Breast epithelium (tissue), 4 donors: ENCODE measurements around the gene WDR37. TPM values are rescaled to one million over a fixed set of nuclear protein-coding genes. Genes with fewer than 3 reads are reported as not detected.

Experiments
- DNase-seq, 2 donors: peaks; one replicate each; pipeline ENCODE4 v3.0.0-alpha.2; 2019; ENCODE audit warnings: low spot score in 2 of 2
- H3K27ac ChIP-seq, 2 donors: fragments of 200-600 bp; sonication (generic) in 1 of 2; one replicate each; pipeline ENCODE4 v1.5.1; 2016 to 2019; ENCODE audit warnings: mild to moderate bottlenecking in 1 of 2
- H3K27me3 ChIP-seq, 2 donors: fragments of 200-600 bp; sonication (generic) in 1 of 2; one replicate each; pipeline versions ENCODE4 v1.5.1 to v1.6.0; 2017 to 2019; ENCODE audit warnings: control low read depth in 1 of 2, mild to moderate bottlenecking in 1 of 2
- H3K36me3 ChIP-seq: fragments of 200-600 bp; one replicate; pipeline ENCODE4 v1.5.1; 2019
- H3K4me1 ChIP-seq, 2 donors: fragments of 200-600 bp; sonication (generic); one replicate each; pipeline ENCODE4 v1.5.1; 2016 to 2019; ENCODE audit warnings: control low read depth in 1 of 2
- H3K4me3 ChIP-seq, 3 donors: fragments of 200-600 bp; sonication (generic); 1 replicate in 2 of 3; 2 replicates in 1 of 3; pipeline ENCODE4 v1.5.1; 2016 to 2019; ENCODE audit warnings: mild to moderate bottlenecking in 3 of 3, moderate library complexity in 2 of 3
- H3K9me3 ChIP-seq, 2 donors: fragments of 200-600 bp; sonication (generic) in 1 of 2; one replicate each; pipeline ENCODE4 v1.5.1; 2016 to 2019; ENCODE audit warnings: control low read depth in 1 of 2
- POLR2A ChIP-seq: fragments of 450-650 bp; IDR thresholded peaks from one replicate; pipeline ENCODE4 v1.6.1; 2016; ENCODE audit warnings: antibody characterized with exemption, mild to moderate bottlenecking, moderate library complexity
- POLR2AphosphoS5 ChIP-seq, 3 donors: sonication (generic); formaldehyde crosslinking; IDR thresholded peaks; one replicate each; pipeline ENCODE4 v1.6.1; 2017; ENCODE audit warnings: antibody characterized with exemption in 3 of 3
- intact Hi-C: fragments of 100-400 bp; cut with DNase I; formaldehyde crosslinking; loops from one replicate; pipeline ENCODE4 v1.15.1; 2023; ENCODE audit warnings: low total_unique reads
- total RNA-seq, 3 donors: library from RNA; depleted of rRNA; stranded (reverse); fragments of >200 nt; gene quantifications; one replicate each; pipeline ENCODE4 v1.1.0, GENCODE V29; 2016
- TF ChIP-seq, protein P1 (sequence below), 3 donors: fragments of 450-650 bp; IDR thresholded peaks; one replicate each; pipeline ENCODE4 v1.5.1; 2016 to 2017; ENCODE audit warnings: antibody characterized with exemption in 3 of 3, mild to moderate bottlenecking in 3 of 3, moderate library complexity in 3 of 3

The WDR37 gene
- total RNA-seq, 3 donors from 2014 or later = 13.9 to 18.0 (median 14.4) TPM

DNA sequence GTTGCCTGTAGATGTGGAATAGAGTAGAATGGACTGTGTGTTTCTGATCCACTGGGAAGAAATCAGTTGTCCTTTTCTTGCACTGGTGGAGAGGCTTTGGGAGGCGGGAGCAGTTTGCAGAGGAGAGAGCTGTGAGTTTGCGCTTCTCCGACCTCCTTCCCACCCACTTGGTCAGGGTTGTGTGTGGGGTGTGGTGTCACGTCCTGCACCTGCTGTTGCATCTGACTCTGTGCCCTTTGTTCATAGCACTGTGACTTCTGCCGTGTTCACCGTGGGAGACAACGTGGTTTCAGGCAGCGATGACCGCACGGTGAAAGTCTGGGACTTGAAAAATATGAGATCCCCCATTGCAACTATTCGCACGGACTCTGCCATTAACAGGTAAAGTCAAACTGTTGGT lies 67.8 kb downstream of the WDR37 start:
- no peak for DNase-seq
- Histone ChIP-seq H3K4me1 (no peaks in the 10 kb centered on the region), H3K36me3 (no peaks in the 10 kb centered on the region), H3K27ac (no peak overlapping the region), H3K27me3 (no peaks in the 10 kb centered on the region), H3K9me3 (no peaks in the 10 kb centered on the region), H3K4me3 (no peak overlapping the region)
- no peak for TF ChIP-seq POLR2A
- TF ChIP-seq, protein P1, sequence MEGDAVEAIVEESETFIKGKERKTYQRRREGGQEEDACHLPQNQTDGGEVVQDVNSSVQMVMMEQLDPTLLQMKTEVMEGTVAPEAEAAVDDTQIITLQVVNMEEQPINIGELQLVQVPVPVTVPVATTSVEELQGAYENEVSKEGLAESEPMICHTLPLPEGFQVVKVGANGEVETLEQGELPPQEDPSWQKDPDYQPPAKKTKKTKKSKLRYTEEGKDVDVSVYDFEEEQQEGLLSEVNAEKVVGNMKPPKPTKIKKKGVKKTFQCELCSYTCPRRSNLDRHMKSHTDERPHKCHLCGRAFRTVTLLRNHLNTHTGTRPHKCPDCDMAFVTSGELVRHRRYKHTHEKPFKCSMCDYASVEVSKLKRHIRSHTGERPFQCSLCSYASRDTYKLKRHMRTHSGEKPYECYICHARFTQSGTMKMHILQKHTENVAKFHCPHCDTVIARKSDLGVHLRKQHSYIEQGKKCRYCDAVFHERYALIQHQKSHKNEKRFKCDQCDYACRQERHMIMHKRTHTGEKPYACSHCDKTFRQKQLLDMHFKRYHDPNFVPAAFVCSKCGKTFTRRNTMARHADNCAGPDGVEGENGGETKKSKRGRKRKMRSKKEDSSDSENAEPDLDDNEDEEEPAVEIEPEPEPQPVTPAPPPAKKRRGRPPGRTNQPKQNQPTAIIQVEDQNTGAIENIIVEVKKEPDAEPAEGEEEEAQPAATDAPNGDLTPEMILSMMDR (IDR thresholded peaks at IDR 0.05) = no peak
- no peak for TF ChIP-seq POLR2AphosphoS5 (IDR thresholded peaks at IDR 0.05)
- intact Hi-C loops = no loop called here

DNA sequence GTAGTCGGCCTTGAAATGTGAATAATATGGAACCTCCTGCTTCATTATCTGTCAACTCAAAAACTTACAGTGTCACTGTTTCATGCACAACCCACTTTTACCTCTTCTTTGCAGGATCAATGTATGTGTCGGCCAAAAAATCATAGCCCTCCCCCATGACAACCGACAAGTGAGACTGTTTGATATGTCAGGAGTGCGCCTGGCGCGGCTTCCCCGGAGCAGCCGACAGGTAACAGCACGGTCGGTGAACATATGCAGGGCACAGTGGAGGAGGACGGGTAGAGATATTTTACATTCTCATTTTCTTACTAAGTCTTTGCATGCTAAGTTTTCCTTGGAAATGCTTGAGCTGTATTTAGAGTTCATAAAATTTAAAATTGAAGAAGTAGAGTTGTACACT lies 68.6 kb downstream of the WDR37 start:
- Histone ChIP-seq H3K9me3 (no peaks in the 10 kb centered on the region), H3K4me3 (no peak overlapping the region), H3K27ac (no peak overlapping the region), H3K36me3 (no peaks in the 10 kb centered on the region), H3K27me3 (no peaks in the 10 kb centered on the region), H3K4me1 (no peaks in the 10 kb centered on the region)
- intact Hi-C loops = no loop called here
- DNase-seq = no peak
- TF ChIP-seq POLR2AphosphoS5 (IDR thresholded peaks at IDR 0.05) (no peak), POLR2A (no peak)
- TF ChIP-seq, protein P1 (IDR thresholded peaks at IDR 0.05) = no peak

DNA sequence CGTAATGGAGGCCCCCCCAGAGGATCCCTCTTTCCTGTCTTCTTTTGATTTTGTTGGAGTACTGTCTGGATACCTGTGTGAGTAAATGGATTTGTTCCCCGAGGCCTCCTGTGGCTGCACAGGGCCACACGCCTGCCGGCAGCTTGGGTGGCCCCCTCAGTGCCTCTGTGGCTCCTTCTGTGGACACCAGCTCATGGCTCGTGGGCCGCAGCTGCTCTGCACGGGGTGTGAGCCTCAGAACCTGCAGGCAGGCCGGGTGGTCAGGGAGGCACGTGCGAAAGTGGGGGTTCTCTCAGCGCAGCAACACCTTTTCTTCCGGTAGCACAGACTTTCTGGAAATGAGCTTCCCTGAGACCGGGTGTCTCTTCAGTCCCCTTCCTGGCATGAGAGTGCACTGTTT lies 70.3 kb downstream of the WDR37 start:
- H3K36me3 ChIP-seq = peaks cover 9% of the 10 kb centered on the region

DNA sequence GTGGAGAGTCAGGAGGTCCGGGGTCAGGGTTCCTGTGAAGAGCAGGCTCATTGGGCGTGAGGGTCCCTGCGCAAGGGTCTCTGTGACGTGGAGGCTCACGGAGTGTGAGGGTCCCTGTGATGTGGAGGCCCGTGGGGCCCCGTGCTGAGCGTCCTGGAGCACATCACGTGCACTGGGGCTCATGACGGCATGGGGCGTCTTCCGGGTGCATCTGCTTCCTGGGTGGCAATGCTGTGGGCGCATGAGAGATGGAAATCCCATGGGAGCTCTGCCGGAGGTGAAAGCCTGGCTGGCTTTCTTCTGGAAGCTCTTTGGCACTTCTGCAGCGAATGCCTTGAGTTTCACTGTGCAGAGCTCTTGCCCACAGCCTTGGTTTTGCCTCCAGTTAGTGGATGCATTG lies 71.4 kb downstream of the WDR37 start:
- DNase-seq = no peak
- intact Hi-C loops = no loop called here
- Histone ChIP-seq H3K36me3 (peaks cover 10% of the 10 kb centered on the region), H3K27ac (no peak overlapping the region), H3K9me3 (no peaks in the 10 kb centered on the region), H3K4me1 (no peaks in the 10 kb centered on the region), H3K27me3 (no peaks in the 10 kb centered on the region), H3K4me3 (no peak overlapping the region)
- TF ChIP-seq, protein P1 (IDR thresholded peaks at IDR 0.05) = no peak
- TF ChIP-seq POLR2A = no peak

More for the DNA sequence above, 70.3 kb downstream of the WDR37 start:
- no peak for DNase-seq
- no peak overlapping the region for H3K27ac ChIP-seq
- H3K4me3 ChIP-seq = no peak overlapping the region
- TF ChIP-seq POLR2A (no peak), POLR2AphosphoS5 (IDR thresholded peaks at IDR 0.05) (no peak)
- TF ChIP-seq, protein P1 (IDR thresholded peaks at IDR 0.05) = no peak
- intact Hi-C loops = no loop called here
- no peaks in the 10 kb centered on the region for H3K4me1 ChIP-seq
- no peaks in the 10 kb centered on the region for H3K9me3 ChIP-seq
- H3K27me3 ChIP-seq = no peaks in the 10 kb centered on the region

DNA sequence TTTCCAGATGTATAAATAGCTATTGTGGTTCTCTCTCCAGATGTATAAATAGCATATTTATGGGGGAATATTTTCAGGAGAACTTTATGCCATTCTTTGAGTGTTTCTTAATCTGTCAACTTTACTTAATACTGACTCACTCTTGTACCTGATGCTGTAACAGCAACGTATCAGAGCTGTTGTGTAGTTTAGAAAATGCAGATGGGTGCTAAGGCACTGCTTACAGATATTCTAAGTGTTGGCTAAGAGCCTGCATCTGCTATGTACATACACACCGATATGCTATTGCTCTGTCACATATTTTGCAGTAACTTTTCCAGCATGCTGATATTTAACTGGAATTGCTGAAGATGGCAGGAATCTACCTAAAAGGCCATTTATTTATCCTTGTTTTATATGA lies 71.9 kb downstream of the WDR37 start:
- TF ChIP-seq POLR2AphosphoS5 (IDR thresholded peaks at IDR 0.05) = no peak
- TF ChIP-seq, protein P1 (IDR thresholded peaks at IDR 0.05) = no peak
- no peak for TF ChIP-seq POLR2A

More for the DNA sequence above, 71.9 kb downstream of the WDR37 start:
- no peak overlapping the region for H3K4me3 ChIP-seq
- H3K36me3 ChIP-seq = peaks cover 10% of the 10 kb centered on the region
- H3K4me1 ChIP-seq = no peaks in the 10 kb centered on the region
- H3K27ac ChIP-seq = no peak overlapping the region
- intact Hi-C loops = no loop called here
- no peak for DNase-seq
- H3K9me3 ChIP-seq = no peaks in the 10 kb centered on the region
- H3K27me3 ChIP-seq = no peaks in the 10 kb centered on the region
